ENCODE results near the gene TATDN2.

The TATDN2 gene

DNA sequence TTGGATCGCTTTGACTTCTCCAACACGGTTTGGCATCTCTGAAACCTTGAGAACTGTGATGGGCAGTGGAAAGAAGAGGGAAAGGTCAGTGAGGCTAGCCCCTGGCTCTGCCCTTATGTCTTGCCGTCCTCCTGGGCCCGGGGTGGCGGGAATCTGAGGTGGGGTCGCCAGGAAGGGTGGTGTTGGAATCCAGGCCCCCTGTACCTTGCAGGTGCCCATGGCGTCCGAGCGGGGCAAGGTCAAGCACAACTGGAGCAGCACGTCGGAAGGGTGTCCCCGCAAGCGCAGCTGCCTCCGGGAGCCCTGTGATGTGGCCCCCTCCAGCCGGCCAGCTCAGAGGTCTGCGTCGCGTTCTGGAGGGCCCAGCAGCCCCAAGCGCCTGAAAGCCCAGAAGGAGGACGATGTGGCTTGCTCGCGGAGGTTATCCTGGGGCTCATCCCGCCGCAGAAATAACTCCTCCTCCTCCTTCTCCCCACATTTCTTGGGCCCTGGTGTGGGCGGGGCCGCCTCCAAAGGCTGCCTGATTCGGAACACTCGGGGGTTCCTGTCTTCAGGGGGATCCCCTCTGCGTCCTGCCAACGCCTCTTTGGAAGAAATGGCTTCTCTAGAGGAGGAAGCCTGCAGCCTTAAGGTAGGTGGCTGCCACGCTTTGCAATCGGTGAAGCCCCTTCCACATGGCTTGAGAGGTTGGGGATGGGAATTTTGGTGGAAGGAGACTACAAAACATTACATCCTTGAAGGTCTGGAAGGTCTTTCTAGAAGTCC lies 907 bp downstream of the TATDN2 start:
- DNase-seq (ENCODE audit: insufficient read length, low spot score) (no peak), FAIRE-seq (no peak)

DNA sequence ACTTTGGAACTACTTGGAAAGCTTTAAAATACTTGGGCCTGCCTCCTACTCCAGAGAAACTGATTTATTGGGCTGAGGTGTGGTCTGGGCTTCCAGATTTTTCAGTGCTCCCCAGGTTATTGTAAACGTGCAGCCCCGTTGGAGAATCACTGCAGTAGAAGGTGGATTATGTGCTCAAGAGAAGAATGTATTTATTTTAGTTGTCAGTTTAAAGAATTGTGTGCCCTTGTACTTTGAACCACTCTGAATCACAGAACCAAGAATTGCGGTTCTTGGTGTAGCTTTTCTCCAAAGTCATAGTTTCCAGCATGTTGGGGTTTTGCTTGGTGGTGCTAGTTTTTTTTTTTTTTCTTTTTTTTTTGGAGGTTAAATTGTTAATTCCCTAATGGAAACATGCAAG lies 1.6 kb downstream of the TATDN2 start:
- FAIRE-seq (no peak), DNase-seq (ENCODE audit: insufficient read length, low spot score) (no peak)
- TF ChIP-seq, protein P1, sequence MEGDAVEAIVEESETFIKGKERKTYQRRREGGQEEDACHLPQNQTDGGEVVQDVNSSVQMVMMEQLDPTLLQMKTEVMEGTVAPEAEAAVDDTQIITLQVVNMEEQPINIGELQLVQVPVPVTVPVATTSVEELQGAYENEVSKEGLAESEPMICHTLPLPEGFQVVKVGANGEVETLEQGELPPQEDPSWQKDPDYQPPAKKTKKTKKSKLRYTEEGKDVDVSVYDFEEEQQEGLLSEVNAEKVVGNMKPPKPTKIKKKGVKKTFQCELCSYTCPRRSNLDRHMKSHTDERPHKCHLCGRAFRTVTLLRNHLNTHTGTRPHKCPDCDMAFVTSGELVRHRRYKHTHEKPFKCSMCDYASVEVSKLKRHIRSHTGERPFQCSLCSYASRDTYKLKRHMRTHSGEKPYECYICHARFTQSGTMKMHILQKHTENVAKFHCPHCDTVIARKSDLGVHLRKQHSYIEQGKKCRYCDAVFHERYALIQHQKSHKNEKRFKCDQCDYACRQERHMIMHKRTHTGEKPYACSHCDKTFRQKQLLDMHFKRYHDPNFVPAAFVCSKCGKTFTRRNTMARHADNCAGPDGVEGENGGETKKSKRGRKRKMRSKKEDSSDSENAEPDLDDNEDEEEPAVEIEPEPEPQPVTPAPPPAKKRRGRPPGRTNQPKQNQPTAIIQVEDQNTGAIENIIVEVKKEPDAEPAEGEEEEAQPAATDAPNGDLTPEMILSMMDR (IDR thresholded peaks at IDR 0.05; ENCODE audit: insufficient read depth, missing control alignments), result no peak

More for the DNA sequence above, 907 bp downstream of the TATDN2 start:
- TF ChIP-seq, protein P1 (IDR thresholded peaks at IDR 0.05; ENCODE audit: insufficient read depth, missing control alignments), result no peak

DNA sequence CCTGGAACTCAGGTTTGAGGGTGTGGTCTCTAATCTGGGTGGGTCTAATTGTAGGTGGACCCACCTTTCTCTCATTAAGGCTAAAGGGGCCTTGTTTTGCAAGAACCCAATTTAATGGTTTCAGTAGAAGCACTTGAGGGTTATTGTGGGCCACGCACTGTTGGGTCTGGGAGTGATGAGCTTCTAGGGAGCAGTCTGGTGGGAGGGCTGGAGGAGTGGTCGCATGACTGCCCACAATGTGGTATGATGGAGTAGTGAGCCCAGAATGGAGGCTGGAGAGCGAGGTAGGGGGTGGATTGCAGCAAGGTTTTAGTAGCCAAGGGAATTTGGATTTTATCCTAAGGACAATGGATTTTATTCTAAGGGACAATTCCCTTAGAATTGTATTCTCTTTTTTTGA lies 2.7 kb downstream of the TATDN2 start:
- DNase-seq (ENCODE audit: insufficient read length, low spot score) (no peak), FAIRE-seq (no peak)
- TF ChIP-seq, protein P1 (IDR thresholded peaks at IDR 0.05; ENCODE audit: insufficient read depth, missing control alignments), result no peak

DNA sequence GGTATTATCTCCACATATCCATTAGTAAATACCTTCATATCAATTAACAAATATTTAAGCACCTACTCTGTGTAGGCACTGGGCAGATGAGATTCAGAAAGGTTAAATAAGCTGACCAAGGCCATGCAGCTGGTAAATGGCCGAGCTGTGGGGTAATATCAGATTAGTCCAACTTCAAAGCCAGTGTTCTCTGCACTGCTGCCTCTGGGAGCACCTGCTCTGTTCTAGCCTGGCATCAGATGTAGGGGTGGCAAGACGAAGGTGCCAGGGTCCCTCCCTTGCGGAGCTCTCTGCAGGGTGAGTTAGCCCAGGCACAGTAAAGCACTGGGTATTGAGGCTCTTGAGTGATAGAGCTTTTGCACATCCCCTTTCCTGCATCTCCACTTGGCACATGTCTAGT lies 5.5 kb downstream of the TATDN2 start:
- FAIRE-seq, result no peak
- no peak for DNase-seq (ENCODE audit: insufficient read length, low spot score)

DNA sequence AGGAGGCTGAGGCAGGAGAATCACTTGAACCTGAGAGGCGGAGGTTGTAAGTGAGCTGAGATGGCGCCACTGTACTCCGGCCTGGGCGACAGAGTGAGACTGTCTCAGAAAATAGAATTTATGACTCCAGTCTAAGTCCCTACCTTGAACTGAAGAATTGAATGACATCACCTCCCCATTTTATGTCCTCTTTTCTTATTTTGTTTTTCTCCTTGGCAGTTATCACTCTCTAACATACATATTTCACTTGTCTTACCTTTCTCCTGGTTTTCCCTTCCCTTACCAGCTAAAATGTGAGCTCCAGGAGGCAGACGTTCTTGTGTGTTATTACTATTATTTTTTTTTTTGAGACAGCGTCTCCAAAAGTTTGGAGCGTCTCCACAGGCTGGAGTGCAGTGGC lies 7.6 kb downstream of the TATDN2 start:
- no peak for FAIRE-seq
- DNase-seq (ENCODE audit: insufficient read length, low spot score), result no peak

More for the DNA sequence above, 5.5 kb downstream of the TATDN2 start:
- TF ChIP-seq, protein P1 (IDR thresholded peaks at IDR 0.05; ENCODE audit: insufficient read depth, missing control alignments), result no peak

DNA sequence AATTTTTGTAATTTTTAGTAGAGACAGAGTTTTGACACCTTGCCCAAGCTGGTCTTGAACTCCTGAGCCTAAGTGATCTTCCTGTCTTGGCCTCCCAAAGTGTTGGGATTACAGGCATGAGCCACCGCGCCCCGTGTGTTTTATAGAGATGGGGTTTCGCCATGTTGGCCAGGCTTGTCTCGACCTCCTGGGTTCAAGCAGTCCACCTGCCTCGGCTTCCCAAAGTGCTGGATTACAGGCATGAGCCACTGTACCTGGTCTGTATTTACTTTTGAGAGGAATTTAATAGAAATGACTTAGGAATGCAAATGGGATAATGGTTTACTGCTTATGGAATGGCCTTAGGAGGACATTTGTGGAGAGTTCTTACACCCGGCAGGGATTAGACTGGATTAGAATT lies 10.8 kb downstream of the TATDN2 start:
- TF ChIP-seq, protein P1 (IDR thresholded peaks at IDR 0.05; ENCODE audit: insufficient read depth, missing control alignments), result no peak
- DNase-seq (ENCODE audit: insufficient read length, low spot score) (no peak), FAIRE-seq (no peak)

More for the DNA sequence above, 7.6 kb downstream of the TATDN2 start:
- TF ChIP-seq, protein P1 (IDR thresholded peaks at IDR 0.05; ENCODE audit: insufficient read depth, missing control alignments), result no peak

DNA sequence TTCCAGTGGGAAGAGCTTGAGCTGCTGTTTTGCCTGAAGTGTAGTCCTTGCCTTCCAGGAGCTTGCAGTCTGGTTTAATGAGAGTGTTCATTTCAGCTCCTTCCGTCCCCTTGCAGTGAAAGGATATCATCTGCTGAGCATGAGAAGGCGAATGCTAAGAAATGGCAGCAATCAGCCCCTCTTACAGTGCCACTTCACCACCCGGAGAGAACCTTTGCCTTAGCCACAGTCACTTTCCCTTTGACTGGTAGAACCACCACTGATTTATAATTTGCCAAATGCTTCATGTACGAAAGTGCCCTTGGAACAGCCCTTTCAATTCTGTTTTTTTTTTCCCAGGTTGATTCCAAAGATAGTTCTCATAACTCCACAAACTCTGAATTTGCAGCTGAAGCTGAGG lies 11.5 kb downstream of the TATDN2 start:
- TF ChIP-seq, protein P1 (IDR thresholded peaks at IDR 0.05; ENCODE audit: insufficient read depth, missing control alignments), result no peak
- no peak for FAIRE-seq

More for the DNA sequence above, 11.5 kb downstream of the TATDN2 start:
- no peak for DNase-seq (ENCODE audit: insufficient read length, low spot score)

Measured in D721Med (cell line).